Medulla oblongata (tissue), 1 donor: ENCODE data around the gene HAPLN1.

Source experiments
- DNase-seq: peaks from one replicate; pipeline ENCODE4 v3.0.0-alpha.2; 2015; ENCODE audit errors: extremely low spot score

The HAPLN1 gene

GRCh38 chr5:83641946-83642345, 78.7 kb downstream of the HAPLN1 start:
- no peak for DNase-seq

GRCh38 chr5:83639911-83640310, 80.7 kb downstream of the HAPLN1 start:
- no peak for DNase-seq

DNA sequence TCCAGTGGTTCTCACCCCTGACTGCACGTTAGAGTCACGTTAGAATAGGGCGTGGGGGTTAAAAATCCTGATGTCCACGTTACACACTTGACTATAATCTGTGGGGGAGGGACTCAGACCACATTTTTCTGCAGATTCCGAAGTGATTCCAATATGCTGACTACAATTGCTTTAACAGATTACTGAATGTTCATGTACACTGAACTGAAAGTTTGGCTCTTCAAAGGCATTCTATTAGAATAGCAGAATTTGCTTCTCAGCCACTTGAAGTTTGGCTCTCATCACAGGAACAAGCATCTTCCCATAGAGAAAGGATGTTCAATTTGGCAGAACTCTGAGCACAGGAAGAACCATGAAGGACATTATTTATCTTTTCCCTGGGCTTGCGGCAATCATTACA, 84.5 kb downstream of the HAPLN1 start:
- no peak for DNase-seq

DNA sequence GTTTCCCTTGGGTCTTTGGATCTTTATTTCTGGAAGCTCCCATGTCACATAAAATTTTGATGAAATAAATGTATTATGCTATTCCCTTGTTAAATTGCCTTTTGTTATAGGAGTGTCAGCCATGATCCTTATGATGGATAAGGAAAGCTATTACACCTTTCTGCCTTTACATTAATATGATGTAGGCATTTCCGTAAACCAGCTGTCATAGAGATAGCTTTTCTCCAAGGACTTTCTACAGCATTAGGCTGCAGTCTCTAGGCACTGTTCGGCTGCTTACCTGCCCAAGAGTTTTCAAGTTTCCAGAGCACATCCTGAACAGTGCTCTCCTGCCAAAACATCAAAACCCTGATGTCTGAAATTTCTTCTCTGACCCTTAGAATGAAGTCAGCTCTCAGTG, 87.4 kb downstream of the HAPLN1 start:
- no peak for DNase-seq

DNA sequence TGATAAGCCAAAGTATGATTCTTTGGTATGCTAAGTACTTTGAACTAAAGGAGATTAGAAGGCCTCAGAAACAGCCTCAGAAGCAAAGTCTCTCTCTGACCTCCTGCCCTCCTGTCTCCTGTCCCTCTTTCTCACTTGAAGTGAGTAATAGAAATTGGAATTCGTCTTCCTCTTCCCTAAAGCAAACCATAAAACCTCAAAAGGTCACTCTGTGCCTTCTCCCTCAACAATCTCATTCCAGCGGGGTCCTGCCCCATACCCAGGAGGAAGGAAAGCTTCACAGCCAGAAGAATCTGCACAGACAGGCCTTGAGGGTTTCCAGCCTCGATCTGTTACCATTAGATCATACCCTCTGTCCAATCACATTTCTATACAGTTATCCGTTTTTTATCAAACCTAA, 87.8 kb downstream of the HAPLN1 start:
- no peak for DNase-seq

DNA sequence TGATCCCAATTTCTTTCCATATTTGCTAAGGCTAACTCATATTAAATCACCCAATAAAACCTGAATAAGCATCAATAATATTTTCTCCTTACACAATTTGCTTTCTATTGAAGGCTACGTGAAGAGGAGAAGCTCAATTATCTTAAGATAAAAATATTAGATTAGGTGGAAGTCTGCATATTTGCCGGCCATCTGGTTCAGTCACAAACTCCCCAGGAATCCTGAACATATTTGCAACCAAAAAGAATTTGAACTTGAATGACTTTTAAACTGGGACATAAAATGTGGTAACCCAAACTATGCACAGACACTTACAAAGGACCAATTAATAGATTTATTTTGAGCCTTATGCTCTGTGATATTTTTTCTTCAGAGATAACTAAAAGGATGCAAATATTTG, 92.3 kb downstream of the HAPLN1 start:
- DNase-seq, result no peak

DNA sequence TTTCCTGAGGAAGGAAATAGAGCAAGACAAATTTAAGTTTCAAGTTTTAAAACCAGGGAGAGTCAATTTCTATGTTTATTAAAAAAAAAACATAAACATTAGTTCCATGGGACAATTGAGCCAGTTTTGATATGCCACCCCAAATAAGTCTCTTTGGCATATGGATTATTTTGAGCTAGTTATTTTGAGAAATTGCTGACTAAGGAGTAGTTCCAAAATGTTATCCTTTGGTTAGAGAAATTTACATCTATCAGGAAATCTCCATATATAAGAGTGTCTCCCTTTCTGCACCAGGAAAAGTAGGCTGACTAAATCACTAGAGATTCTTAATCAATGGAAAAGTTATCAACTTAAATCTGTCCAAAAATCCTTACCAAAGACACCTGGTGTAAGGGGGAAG, 105.8 kb downstream of the HAPLN1 start:
- DNase-seq, result no peak

DNA sequence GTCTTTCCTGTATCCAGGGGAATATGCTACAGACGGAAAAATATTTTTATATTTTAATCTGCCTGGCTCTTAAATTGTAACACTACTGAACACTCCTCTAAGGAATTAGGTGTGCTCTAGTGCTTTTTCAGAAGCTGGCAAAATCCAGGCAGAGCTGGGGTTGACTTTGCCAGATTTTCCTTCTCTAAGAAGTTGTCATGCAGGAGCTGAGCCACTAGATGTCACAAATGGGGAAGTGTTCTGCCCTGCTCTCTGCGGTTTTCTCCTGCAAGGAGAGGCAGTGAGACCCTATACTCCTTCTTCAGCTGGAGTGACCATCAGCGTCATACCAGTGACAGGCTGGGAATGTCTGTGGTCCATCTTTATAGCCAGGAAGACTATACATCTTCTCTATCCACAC, 112.5 kb downstream of the HAPLN1 start:
- DNase-seq, result peak; percentile 86

- DNase-seq, result no peak
These were observed 125.4 kb downstream of the HAPLN1 start for GRCh38 chr5:83595217-83595616.

DNA sequence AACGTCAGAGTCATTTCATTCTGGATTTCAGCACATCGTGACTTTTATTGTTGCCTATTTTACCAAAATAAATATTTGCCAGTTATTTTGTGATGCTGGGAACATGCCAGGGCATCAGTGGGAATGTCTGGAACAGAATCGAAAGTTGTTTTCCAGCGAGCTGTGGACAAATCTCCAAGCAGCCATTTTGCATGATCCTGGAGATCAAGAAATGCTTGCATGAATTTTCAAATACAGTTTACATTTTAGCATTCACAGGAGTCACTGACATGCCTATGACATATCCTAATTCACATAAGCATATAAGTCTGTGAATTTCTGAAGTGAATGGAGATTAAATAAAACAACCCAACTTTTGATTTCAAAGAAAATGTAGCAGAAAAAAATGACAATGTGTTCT, 129.7 kb downstream of the HAPLN1 start:
- no peak for DNase-seq

DNA sequence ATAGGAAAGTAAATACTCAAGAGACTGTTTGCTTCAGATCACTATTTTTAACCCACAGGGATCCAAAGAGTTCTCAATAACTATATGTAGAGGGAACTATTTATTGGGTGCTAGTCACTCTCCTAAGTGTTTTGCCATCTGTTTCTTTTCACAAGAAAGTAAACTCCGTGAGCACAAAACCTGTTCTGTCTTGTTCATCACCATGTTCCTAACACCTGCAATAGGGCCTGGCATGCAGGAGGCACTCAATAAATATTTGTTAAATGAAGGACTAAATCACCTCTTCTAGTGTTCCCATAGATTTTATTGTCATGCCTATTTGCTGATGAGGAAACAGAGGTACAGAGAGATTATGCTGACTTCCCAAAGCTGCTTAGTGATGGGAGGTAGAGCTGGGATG, 130.9 kb downstream of the HAPLN1 start:
- DNase-seq, result no peak
